Left lung (tissue), 10 donors: ENCODE results near the gene CCDC15. TPM values are rescaled to one million over a fixed set of nuclear protein-coding genes. Genes with fewer than 3 reads are reported as not detected.

ENCODE experiments used
- ATAC-seq: fragments of 200-7000 bp; cut with Tn5 transposase; one replicate; pipeline ENCODE4 v1.9.1; 2020; ENCODE audit warnings: moderate library complexity
- DNase-seq, 4 donors: peaks; one replicate each; pipeline ENCODE4 v3.0.0-alpha.2; 2013 to 2020
- H3K27ac ChIP-seq, 2 donors: fragments of 200-600 bp; sonication (generic) in 1 of 2; one replicate each; pipeline versions ENCODE4 v1.5.0 to v1.8.0; 2020 to 2021
- H3K27me3 ChIP-seq, 2 donors: fragments of 200-600 bp; sonication (generic) in 1 of 2; one replicate each; pipeline versions ENCODE4 v1.5.0 to v1.8.0; 2020 to 2021
- H3K36me3 ChIP-seq, 2 donors: fragments of 200-600 bp; sonication (generic) in 1 of 2; one replicate each; pipeline versions ENCODE4 v1.5.0 to v1.8.0; 2020 to 2021
- H3K4me1 ChIP-seq, 2 donors: fragments of 200-600 bp; one replicate each; pipeline ENCODE4 v1.8.0; 2021
- H3K4me3 ChIP-seq, 2 donors: fragments of 200-600 bp; sonication (generic) in 1 of 2; one replicate each; pipeline versions ENCODE4 v1.5.0 to v1.8.0; 2020 to 2021; ENCODE audit warnings: mild to moderate bottlenecking in 1 of 2
- H3K9me3 ChIP-seq, 2 donors: fragments of 200-600 bp; sonication (generic) in 1 of 2; one replicate each; pipeline versions ENCODE4 v1.5.0 to v1.8.0; 2020 to 2021
- CTCF ChIP-seq, 2 donors: fragments of 200-600 bp; sonication (generic) in 1 of 2; IDR thresholded peaks; one replicate each; pipeline versions ENCODE4 v1.5.0 to v1.8.0; 2021; ENCODE audit warnings: antibody characterized with exemption in 2 of 2
- intact Hi-C, 2 donors: fragments of 100-400 bp; cut with DNase I; formaldehyde crosslinking; loops; one replicate each; pipeline versions ENCODE4 v1.11.2 to v1.14.2; 2022
- polyA plus RNA-seq, 6 donors: library from polyadenylated mRNA; unstranded; fragments of 120-200 nt; gene quantifications; one replicate each; pipeline ENCODE4 v1.2.1, GENCODE V29; 2013; ENCODE audit not compliant: insufficient read length in 6 of 6
- total RNA-seq, 2 donors: library from RNA; stranded (reverse); fragmentation: NEBNext Ultra II Directional; extraction: Animal tissue kit (Norgen Biotek cat#: 25700); gene quantifications; one replicate each; pipeline ENCODE4 v1.2.1, GENCODE V29; 2021
- donor health status: DM: no; HTN: yes; CAD: no.
- donor health status: DM: no; HTN: no; CAD: no.

CCDC15 gene
- total and polyA plus RNA-seq, 8 donors, result 1.7 to 10.1 (median 6.4) TPM

DNA sequence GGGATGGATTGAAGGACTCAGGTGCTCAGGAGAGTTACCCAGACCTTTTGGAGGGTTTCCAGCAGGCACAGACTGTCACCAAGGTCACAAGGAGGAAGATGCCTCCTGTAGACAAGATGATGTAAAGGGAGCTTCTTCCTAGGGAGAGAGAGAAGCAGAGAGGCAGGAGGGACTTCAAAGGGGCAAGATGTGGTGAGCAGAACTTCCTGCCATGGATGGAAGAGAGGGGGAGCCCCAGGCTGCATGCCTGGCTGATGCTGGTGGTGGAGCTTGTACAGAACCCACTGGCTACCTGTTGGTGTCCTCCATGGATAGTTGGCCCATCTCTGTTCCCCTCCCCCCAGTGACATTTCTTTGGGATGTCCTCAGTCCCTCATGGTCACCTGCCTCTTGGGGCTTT lies 30.7 kb upstream of the CCDC15 start:
- DNase-seq, result no peak
- Histone ChIP-seq H3K27ac (no peak overlapping the region), H3K4me3 (no peak overlapping the region), H3K36me3 (no peaks in the 10 kb centered on the region), H3K9me3 (no peaks in the 10 kb centered on the region), H3K27me3 (peaks cover 7 to 24% of the 10 kb centered on the region in 2 donors), H3K4me1 (peaks cover 0 to 11% of the 10 kb centered on the region in 2 donors)
- ATAC-seq, result no peak
- no peak for TF ChIP-seq CTCF (IDR thresholded peaks at IDR 0.05)
- intact Hi-C loops, result no loop called here

DNA sequence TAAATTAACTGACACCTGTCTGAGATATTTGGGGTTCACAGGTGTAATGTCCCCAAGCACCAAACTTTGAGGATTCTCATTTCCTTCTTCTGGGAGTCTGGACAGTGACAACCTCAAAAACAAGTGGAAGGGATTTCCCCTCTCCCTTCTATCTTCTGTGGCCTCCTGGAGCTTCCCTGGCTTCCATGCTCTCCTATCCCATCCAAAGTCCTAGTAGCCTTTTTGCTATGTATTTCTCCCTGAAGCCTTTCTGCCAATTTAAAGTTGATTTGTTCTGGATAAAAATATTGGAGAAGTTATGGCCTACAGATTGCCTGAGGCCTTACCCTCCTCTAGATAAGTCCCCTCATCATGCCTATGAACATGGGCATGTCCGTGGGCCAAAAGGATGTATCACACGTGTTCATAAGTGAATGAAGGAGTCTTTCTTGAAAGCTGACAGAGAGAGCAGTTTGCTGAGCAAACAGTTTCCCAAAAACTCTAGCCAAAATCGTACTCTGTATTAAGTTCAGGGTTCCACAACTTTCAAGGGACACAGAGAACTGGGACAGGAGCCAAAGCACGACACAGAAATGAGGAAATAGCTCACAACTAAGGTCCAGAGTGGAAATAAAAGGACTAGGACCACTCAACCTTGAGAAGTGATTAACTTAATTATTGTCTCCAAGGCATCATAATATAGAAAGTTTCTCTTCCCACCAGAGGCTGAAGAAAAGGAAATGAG lies 24.9 kb upstream of the CCDC15 start:
- Histone ChIP-seq H3K4me1 (no peaks in the 10 kb centered on the region), H3K9me3 (no peaks in the 10 kb centered on the region), H3K27ac (no peak overlapping the region), H3K4me3 (no peak overlapping the region), H3K36me3 (no peaks in the 10 kb centered on the region), H3K27me3 (peaks cover 0 to under 1% of the 10 kb centered on the region in 2 donors)
- intact Hi-C loops, result no loop called here
- no peak for TF ChIP-seq CTCF (IDR thresholded peaks at IDR 0.05)
- DNase-seq (no peak), ATAC-seq (no peak)

DNA sequence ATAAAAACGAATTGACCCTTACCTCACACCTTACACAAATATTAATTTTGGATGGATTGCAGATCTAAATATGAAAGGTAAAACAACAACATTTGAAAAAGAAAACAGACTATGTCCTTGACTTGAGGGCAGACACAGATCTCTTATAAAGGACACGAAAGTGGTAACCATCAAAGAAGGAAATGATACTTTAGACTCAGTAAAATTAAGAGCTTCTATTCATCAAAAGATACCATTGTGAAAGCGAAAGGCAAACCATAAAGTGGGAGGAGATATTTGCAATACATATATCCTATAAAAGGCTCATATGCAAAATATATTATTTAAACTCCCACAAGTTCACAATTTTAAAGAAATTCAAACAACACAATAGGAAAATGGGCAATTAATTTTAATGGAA lies 23.2 kb upstream of the CCDC15 start:
- Histone ChIP-seq H3K27ac (no peak overlapping the region), H3K4me3 (no peak overlapping the region), H3K4me1 (peaks cover 0 to 4% of the 10 kb centered on the region in 2 donors), H3K36me3 (no peaks in the 10 kb centered on the region), H3K27me3 (peaks cover 0 to 6% of the 10 kb centered on the region in 2 donors), H3K9me3 (no peaks in the 10 kb centered on the region)
- no peak for TF ChIP-seq CTCF (IDR thresholded peaks at IDR 0.05)
- ATAC-seq, result no peak
- DNase-seq, result no peak
- intact Hi-C loops, result no loop called here

DNA sequence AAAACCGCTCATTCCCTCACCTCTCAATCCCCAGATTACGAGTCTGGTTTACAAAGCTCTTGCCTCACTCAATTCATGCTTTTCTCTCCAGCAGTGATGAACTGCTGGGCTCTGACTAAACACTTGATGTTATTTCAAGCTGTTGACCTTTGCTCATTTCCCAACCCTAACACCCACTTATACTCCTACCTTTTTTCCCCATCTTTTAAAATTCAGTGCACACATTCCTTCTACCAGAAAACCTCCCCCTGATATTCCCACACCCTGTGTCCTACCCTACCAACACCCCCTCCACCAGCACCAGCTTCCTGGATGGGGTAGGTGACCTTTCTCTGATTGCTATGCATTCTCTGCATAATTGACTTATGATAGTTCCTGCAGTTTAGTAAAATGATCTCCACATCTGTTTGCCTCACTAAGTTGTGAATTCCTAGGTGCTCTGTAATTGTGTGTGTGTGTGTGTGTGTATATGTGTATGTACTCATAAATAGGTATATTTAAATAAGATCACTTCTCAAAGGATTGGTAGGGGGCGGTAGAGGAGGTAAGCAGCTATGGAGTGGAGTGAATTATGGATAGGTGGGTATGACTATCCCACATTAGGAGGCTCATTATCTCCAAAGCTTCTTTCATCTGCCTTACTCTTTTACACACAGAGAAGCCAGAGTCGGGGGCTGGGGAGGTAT lies 19.0 kb upstream of the CCDC15 start:
- DNase-seq (no peak), ATAC-seq (peak; percentile 24)
- peaks cover 0 to 6% of the 10 kb centered on the region in 2 donors for H3K27me3 ChIP-seq
- H3K9me3 ChIP-seq, result no peaks in the 10 kb centered on the region
- intact Hi-C loops, result no loop called here
- H3K27ac ChIP-seq, result no peak overlapping the region
- TF ChIP-seq CTCF (IDR thresholded peaks at IDR 0.05), result no peak
- H3K4me1 ChIP-seq, result peaks cover 0 to 4% of the 10 kb centered on the region in 2 donors
- H3K4me3 ChIP-seq, result no peak overlapping the region
- H3K36me3 ChIP-seq, result no peaks in the 10 kb centered on the region
